Stimulated activated CD8-positive, alpha-beta memory T cell treated with anti-CD3 and anti-CD28 coated beads, Interleukin-15, amount 100 ng/mL, for 4 hours (primary cell): Measurements from ENCODE around the gene TAMM41.
A peak's percentile ranks its signal among the peaks of the same experiment; 100 is the strongest.
"Not testable (repeated sequence)": the region's sequence is repeated elsewhere in the genome, so short reads cannot be mapped to it uniquely, and the experiment has no call there.

Experiments used
- DNase-seq, 2 donors: peaks; one replicate each; pipeline ENCODE4 v3.0.0-alpha.2; 2020; ENCODE audit warnings: low read depth in 2 of 2

The TAMM41 gene, protein sequence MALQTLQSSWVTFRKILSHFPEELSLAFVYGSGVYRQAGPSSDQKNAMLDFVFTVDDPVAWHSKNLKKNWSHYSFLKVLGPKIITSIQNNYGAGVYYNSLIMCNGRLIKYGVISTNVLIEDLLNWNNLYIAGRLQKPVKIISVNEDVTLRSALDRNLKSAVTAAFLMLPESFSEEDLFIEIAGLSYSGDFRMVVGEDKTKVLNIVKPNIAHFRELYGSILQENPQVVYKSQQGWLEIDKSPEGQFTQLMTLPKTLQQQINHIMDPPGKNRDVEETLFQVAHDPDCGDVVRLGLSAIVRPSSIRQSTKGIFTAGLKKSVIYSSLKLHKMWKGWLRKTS

DNA sequence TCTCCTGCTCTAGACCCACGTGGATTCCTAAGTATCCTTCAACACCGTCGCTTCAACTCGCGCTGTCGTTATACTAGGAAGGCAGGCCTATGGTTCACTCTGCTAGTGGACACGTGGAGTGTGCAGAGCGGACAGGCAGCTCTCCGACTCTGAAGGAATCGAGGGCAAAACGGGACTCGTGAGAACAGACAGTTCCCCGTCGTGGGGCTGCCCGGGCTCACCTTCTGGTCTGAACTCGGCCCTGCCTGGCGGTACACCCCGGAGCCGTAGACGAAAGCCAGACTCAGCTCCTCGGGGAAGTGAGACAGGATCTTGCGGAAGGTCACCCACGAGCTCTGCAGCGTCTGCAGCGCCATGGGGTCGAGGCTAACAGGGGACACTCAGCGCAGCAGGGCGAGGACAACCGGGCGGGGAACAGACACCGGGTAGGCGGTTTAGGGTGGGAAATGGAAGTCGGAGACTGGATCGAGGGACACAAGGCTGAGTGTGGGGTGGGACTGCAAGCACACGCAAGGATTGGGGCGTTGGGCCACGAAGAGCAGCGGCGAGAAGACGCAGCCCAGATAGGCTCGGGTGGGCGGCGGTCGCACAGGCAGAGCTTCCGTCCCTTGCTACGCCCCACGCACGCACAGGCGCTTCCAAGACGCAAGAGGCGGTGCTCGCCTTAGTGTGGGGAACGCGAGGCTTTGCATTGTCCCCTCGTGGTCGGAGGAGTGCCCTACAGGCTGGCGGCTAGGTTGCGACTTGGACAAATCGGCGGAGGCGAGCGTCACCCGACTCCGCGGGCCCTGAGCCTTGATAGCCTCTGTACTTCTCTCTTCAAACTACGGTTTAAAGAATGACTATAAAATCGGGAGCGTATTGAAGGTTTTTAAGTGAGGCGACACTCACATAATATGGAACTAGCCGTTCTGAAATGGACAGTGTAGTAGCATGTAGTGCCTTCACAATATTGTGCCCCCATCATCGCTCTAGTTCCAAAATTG lies at the start of gene TAMM41:
TSS of gene TAMM41 (minus strand) at position 605 of the 986 bp plus-strand sequence. CDS start at position 356, 249 bp downstream.
- DNase-seq = peak; percentile 82 to 87

DNA sequence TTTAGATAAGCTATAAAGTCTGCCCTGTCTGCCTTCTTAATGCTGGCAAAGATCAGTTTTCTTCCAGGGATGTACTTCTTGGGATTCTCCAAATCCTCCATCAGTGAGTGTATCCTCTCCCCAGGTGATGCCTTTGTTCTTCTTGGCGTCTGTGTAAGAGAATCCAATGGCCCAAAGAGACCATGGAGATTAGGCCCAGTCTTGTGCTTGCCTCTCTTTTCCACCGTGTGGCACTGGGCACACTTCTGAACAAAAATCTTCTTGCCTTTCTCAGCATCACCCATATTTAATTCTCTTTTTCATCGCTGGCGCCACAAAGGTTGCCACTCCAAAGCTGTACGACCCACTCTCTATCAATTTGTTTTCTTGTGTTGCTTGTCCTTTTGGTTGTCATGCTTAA lies 32.2 kb upstream of the TAMM41 start:
- DNase-seq = no peak

DNA sequence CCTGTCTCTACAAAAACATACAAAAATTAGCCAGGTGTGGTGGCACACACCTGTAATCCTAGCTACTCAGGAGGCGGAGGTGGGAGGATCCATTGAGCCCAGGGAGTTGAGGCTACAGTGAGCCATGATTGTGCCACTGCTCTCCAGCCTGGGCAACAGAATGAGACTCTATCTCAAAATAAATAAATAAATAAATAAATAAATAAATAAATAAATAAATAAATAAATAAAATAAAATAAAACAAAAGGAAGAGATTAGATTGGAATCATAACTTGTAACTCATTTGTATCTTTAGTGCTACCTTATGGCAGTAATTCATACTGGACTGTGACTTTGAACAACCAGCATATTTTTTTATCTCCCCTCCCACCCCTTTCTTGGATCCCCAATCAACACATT lies 28.0 kb upstream of the TAMM41 start:
- not testable (repeated sequence) for DNase-seq

DNA sequence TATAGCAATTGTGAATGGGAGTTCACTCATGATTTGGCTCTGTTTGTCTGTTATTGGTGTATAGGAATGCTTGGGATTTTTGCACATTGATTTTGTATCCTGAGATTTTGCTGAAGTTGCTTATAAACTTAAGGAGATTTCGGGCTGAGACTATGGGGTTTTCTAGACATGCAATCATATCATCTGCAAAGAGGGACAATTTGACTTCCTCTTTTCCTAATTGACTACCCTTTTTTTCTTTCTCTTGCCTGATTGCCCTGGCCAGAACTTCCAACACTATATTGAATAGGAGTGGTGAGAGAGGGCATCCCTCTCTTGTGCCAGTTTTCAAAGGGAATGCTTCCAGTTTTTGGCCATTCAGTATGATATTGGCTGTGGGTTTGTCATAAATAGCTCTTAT lies 17.1 kb upstream of the TAMM41 start:
- DNase-seq = not testable (repeated sequence)

DNA sequence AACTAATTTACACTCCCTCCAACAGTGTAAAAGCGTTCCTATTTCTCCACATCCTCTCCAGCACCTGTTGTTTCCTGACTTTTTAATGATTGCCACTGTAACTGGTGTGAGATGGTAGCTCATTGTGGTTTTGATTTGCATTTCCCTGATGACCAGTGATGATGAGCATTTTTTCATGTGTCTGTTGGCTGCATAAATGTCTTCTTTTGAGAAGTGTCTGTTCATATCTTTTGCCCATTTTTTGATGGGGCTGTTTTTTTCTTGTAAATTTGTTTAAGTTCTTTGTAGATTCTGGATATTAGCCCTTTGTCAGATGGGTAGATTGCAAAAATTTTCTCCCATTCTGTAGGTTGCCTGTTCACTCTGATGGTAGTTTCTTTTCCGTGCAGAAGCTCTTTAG lies 15.9 kb upstream of the TAMM41 start:
- not testable (repeated sequence) for DNase-seq

DNA sequence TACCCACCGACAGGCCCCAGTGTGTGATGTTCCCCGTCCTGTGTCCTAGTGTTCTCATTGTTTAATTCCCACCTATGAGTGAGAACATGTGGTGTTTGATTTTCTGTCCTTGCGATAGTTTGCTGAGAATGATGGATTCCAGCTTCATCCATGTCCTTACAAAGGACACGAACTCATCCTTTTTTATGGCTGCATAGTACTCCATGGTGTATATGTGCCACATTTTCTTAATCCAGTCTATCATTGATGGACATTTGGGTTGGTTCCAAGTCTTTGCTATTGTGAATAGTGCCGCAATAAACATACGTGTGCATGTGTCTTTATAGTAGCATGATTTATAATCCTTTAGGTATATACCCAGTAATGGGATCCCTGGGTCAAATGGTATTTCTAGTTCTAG lies 15.5 kb upstream of the TAMM41 start:
- DNase-seq = not testable (repeated sequence)

DNA sequence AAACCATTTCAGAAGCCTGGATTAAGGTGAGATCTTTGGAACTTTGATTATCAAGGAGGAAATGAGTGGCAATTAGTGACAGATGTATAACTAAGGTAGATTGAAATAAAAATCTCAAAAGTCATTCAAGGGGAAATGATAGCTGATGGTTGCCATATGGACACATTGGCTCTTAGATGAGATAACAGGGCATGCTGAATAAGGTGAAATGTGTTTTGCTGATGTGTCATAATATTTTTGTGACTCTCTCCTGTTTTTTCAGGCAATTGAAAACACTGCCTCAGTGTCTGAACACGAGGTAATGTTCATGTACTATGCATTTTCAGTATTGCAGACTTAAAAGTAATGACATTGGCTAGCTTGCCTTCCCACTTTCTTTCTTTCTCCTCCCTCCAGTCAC lies 13.5 kb upstream of the TAMM41 start:
- DNase-seq = not testable (repeated sequence)

DNA sequence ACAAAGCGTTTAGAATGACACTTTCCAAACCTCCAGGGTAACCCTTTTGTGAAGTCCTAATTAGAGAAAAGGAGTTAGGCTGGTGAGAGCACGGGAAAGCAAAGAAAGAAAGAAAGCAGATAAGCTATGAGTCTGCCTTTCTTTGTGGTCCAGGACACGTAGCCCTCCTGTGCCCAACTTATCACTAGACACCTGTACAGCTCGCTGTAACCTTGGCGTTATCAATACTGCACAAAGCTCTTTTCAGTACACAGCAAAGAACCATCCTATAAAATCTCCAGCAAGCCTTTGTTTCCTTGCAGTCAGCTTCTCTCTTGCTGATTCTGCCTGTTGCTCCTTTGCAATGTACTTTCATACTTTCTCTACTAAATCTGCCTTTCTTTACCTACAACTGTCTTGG lies 6.8 kb upstream of the TAMM41 start:
- DNase-seq = no peak

DNA sequence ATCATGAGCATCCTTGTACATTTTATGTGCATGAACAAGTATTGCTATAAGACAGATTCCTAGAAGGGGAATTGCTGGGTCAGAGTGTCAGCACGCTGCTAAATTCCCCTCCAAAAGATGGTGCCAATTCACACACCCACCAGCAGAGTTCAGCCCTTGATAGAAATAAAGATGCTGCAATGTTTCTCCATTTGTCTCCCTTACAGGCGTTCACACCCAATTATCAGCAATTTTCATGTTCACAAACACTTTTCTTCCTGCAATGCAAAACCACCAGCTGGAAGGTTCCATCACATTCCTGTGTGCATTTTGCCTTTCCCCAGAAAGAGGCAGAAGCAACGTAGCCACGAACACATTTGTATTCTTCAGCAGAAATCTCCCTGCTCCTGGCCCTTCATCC lies 3.3 kb upstream of the TAMM41 start:
- DNase-seq = no peak

DNA sequence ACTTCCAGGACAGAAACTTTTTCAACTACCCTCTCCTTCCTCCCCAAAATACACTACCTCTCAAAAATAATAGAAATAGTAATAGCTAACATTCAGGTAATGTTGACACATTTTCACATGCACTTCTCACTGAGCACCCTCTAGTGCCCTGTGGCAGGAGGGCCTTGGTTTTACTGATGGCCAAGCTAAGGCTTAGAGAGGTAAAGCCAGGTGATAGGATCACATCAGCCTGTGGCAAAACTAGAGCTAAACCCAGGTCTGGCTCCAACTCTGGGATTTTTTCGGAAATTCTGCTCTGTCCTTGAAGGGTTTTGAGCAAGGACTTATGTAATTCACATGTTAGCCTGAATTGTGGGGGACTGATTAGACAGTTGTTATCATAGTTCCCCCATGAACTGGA lies 922 bp upstream of the TAMM41 start:
- DNase-seq = no peak

DNA sequence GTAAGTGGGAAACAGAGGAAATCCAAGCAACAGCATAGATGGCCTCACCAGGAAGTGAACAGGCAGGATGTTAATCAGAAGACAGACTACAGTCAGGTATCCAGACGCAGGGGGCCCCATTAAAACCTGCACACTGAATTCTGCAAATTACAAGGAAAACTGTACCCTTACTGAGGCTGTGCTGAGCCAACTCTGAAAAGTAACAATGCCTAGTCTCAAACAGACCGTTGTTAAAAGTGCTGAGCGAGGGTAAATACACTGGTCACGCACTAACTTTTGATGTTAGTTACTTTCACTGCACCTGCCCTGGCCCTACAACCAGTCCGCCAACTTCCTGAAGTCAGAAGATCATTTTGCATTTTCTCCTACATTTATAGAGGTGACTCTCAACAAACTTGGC lies 1.0 kb downstream of the TAMM41 start:
- DNase-seq = no peak

DNA sequence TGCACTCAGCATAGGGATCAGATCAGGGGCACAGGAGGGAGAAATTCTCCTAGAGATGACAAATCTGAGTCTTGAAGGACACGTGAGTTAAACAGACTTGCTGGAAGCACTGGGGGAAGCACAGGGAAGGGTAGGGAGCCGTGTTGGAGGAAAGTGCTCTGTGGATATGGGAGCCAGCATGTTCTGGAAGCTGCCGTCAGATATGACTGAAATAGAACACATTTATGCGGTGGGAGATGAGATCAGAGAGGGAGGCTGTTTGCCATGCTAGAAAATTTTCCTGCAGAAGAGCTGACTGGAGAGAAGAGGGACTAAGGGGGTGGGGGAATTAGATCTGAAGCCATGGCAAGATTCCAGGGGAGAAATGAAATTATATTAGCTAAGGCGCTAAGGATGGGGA lies 1.8 kb downstream of the TAMM41 start:
- no peak for DNase-seq

DNA sequence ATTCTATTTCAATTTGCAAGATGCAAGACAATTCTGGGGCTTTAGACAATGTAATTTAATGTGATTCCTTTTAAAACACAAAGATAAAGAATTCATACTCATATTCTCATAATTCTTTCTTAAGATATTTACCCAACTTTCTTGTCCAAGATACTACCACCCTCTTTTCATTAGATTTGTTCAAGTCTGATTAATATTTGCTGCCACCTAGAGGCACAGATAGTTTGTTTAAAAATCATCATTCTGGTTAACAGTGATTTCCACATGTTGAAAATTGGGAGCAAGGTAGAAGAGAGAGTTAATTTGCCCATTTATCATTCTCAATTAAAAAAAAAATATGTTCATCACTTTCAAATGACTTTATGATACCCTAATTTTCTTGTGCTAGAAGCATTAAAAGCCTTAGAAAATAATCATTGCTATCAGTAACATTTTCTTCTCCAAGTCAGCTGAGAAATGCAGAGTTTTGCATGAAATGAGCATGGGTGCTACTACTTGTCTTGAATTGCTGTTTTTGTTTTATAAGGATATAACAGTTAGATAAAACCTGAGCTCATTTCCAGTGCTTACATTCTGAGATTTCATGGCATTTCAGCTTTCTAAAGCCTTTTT lies 11.6 kb downstream of the TAMM41 start:
- no peak for DNase-seq

DNA sequence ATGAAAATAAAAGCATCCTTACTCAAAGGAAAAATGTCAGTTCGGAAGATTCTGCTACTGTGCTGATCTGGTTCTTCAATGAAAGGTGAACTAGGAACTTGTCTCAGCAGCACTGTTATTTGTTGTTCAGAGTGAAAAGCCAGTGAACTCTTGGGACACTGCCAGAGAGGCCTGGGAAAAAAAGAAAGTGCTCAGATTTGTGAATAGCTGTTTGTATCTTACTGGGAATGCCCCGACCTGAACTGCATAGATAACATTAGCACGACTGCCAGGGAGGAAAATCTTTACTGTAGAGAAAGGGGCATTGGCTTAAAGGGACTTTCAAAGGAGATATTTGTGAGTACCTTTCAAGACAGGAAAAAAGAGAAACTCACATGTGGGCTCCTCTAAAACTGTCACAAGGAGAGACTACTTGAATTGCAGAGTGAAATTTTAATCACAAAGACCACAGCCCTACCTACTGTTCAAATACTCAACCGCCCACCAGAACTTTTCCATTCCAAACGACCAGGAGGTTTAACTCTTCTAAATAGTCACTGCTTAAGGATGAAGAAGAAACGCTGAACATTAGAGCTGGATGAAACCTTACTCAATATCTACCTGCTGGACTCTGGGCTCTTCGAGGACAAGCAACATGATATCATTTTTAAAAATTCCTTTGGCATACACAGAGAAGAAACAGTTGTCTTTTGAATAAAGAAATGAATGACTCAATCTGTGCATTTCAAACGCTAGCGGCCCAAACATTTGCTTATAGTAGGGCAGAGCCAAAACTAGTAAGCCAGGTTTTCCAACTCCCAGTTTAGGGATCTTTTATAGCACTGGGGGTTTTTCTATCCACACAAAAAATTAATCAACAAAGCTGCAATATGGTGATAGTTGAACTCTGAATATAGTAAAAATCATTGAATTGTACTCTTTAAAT lies 13.4 kb downstream of the TAMM41 start:
- no peak for DNase-seq

DNA sequence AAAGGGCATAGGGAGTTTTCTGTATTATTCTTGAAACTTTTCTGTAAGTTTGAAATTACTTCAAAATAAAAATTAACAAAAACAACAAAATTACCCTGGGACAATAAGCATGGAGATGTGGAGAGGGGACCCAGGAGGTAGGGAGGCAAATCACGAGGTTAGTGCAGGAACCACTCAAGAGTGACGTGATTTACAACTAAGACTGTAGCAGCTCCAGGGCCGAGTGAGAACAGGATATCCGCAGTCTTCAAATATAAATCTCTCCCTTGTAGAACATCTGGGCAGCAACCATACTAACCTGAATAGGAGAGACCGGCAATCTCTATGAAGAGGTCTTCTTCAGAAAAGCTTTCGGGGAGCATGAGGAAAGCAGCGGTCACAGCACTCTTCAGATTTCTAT lies 17.3 kb downstream of the TAMM41 start:
- no peak for DNase-seq

DNA sequence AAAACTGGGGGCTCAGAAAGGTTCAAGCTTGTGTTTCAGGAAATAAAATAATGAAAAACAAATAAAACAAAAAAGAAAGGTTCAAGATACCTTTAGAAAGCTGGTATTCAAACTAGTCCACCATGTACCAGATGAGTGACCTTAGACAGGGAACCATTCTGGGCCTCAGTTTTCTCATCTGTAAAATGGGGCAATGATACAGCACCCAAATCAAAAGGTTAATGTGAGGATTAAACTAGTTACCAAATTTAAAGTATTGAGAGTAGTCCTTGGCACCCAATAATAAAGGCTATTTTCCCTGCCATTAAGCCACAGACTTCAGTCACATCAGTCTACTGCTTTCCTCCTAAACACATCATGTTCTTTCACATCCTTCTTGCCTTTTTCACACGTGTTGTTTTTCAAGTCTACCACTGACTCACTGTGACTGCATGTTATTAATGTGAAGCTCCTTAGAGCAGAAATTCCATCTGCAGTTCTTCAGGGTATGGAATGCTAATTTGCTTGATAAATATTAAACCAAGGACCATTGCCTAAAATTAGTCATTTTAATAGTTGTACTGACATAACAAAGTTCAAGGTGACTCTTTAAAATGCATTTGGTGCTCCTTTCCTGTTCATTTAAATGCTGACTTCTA lies 19.9 kb downstream of the TAMM41 start:
- no peak for DNase-seq

DNA sequence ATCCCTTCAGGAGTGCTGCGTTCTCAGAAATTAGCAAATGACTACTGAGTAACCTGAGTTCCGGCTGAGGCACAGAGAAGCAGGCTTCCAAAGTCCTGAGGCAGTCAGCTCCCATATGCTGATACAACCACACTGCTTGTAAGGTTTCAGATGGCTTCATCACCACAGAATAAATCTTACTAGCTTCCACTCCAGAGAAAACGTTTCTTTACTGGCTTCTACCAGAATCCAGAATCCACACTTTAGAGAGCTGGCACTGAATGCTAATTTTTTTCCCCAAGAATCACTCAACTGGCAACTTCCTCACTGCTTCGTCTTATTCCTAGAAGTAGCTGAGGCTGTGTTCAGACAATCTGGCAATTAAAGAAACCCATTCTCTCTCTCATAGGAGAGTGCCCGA lies 21.4 kb downstream of the TAMM41 start:
- no peak for DNase-seq

DNA sequence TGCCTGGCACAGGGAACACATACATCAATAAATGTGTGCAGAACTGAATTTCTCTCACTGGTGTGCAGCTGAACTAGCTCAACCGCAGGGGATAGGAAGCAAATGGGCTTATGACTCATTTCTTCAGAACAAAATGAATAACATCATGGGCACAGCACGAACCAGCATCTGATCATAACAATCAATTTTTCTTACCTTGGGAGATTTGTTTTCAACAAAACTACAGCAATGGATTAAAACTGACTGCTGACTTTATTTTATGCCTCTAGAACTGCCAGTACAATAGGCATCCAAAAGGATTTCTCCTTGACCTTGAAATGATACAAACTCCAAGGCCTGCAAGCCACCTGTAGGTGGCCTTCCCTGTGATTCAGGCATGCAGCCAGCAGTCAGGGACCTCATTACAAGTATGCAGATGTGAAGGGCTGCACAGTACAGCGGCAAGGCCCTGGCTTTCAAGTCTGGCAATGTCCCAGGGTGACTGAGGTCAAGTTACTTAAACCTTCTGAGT lies 26.1 kb downstream of the TAMM41 start:
- DNase-seq = no peak

DNA sequence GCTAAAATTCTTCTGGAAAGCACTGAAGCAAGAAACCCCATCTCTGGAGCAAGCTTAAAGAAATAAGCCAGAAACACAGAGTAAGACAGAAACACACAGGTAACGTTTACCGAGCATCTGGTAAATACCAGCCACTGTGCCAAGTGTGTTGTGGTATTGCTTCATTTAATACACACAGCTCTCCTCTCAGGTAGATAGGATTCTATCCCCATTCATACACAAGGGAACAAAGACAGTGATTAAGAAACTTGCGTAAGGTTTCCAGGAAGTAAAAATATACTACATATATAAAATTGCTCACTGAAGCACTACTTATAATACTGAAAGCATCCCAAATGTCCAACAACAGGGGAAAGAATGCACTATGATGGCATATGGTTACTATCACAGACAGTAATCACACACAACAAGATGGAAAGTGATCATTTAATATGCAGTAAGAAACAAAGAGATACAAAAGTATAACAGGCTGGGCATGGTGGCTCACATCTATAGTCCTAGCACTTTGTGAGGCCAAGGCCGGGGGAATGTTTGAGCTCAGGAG lies 27.5 kb downstream of the TAMM41 start:
- no peak for DNase-seq

DNA sequence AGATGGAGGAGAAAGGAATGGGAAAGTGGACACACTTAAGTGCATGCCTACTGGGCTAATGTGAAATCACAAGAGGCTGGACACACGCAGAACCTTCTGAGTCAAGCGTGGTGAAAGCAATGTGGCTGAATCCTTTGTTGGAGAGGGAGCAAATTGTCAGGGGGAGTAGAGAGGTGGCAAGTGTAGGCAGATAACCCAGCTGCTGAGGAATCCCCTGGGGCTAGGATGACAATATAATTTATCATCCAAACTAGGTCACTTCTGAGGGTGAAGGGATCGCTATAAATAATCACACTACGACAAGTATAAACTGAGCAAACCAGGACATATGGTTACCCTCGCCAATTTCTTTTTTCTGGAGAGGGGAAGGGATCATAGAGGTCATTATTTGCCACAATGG lies 28.7 kb downstream of the TAMM41 start:
- DNase-seq = no peak
